Upper lobe of left lung (tissue), 4 donors: Measurements from ENCODE around the gene SND1.

Source experiments
- POLR2A ChIP-seq, 4 donors: fragments of 450-650 bp; IDR thresholded peaks; one replicate each; pipeline ENCODE4 v1.5.1; 2016 to 2017; ENCODE audit warnings: antibody characterized with exemption in 4 of 4, mild to moderate bottlenecking in 2 of 4
- TF ChIP-seq, protein P1 (sequence below), 6 experiments: fragments of 450-650 bp in 4 of 6; fragments of 200-600 bp in 2 of 6; sonication (generic) in 2 of 6; IDR thresholded peaks; one replicate each; pipeline ENCODE4 v1.5.1; 2016 to 2019; ENCODE audit warnings: antibody characterized with exemption in 6 of 6

DNA sequence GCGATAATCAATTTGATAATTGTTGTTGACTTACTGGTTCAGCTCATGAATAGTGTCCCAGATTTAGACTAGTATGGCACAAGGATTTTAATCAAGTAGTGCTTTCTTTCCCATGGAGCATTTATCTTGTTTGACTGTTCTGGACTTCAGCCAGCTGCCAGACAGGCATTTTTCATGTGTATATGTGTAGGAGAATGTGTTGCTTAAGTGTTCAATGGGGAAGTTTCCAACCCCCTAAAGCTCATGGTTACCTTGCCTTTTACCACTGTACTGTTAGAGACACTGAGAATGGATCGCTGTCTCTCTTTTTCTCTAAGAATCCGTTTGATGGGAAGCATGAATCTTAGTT lies 275.3 kb downstream of the SND1 start:
- no peak for TF ChIP-seq POLR2A (IDR thresholded peaks at IDR 0.05)
- TF ChIP-seq, protein P1, sequence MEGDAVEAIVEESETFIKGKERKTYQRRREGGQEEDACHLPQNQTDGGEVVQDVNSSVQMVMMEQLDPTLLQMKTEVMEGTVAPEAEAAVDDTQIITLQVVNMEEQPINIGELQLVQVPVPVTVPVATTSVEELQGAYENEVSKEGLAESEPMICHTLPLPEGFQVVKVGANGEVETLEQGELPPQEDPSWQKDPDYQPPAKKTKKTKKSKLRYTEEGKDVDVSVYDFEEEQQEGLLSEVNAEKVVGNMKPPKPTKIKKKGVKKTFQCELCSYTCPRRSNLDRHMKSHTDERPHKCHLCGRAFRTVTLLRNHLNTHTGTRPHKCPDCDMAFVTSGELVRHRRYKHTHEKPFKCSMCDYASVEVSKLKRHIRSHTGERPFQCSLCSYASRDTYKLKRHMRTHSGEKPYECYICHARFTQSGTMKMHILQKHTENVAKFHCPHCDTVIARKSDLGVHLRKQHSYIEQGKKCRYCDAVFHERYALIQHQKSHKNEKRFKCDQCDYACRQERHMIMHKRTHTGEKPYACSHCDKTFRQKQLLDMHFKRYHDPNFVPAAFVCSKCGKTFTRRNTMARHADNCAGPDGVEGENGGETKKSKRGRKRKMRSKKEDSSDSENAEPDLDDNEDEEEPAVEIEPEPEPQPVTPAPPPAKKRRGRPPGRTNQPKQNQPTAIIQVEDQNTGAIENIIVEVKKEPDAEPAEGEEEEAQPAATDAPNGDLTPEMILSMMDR (IDR thresholded peaks at IDR 0.05), result no peak
